Fibroblast of pulmonary artery (primary cell): ENCODE results near the gene GPRASP3.

Experiments used
- DNase-seq: peaks from one replicate; pipeline ENCODE4 v3.0.0-alpha.2; 2010; ENCODE audit warnings: low read depth
- H3K4me3 ChIP-seq: replicated peaks from 2 replicates; pipeline ENCODE4 v1.5.1; 2011; ENCODE audit warnings: low read depth, mild to moderate bottlenecking, control low read depth, low read length, moderate library complexity
- TF ChIP-seq, protein P1 (sequence below): IDR thresholded peaks from 2 replicates; pipeline ENCODE4 v1.5.1; 2011; ENCODE audit warnings: mild to moderate bottlenecking, control low read depth, low read length, inconsistent platforms; ENCODE audit errors: missing control alignments

Gene GPRASP3

GRCh38 chrX:102745857-102746584, 25.5 kb downstream of the GPRASP3 start:
- TF ChIP-seq, protein P1, sequence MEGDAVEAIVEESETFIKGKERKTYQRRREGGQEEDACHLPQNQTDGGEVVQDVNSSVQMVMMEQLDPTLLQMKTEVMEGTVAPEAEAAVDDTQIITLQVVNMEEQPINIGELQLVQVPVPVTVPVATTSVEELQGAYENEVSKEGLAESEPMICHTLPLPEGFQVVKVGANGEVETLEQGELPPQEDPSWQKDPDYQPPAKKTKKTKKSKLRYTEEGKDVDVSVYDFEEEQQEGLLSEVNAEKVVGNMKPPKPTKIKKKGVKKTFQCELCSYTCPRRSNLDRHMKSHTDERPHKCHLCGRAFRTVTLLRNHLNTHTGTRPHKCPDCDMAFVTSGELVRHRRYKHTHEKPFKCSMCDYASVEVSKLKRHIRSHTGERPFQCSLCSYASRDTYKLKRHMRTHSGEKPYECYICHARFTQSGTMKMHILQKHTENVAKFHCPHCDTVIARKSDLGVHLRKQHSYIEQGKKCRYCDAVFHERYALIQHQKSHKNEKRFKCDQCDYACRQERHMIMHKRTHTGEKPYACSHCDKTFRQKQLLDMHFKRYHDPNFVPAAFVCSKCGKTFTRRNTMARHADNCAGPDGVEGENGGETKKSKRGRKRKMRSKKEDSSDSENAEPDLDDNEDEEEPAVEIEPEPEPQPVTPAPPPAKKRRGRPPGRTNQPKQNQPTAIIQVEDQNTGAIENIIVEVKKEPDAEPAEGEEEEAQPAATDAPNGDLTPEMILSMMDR: no peak
- DNase-seq: peak; percentile 16

DNA sequence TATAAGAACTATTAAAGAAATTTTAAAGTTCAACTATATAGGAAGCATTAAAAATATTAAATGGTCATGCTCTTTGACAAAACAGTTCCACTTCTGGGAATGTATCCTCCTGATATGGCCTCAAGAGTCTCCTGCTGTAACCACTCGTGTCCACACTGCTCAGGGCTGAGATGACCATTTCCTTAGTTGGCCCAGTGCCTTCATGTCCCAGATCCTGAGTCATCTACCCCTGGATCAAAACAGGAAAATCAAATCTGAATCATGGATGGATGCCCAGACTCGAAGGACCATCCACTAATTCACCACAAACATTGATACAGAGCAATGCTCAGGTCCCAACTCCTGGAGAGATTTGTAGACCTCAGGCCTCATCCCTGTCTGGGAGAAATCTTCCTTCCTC, 44.7 kb downstream of the GPRASP3 start:
- no peak overlapping the region for H3K4me3 ChIP-seq
- DNase-seq: peak; percentile 88
- TF ChIP-seq, protein P1: no peak

More at GRCh38 chrX:102745857-102746584, 25.5 kb downstream of the GPRASP3 start:
- peak overlapping the region; percentile 61 for H3K4me3 ChIP-seq

GRCh38 chrX:102765809-102766208, 45.3 kb downstream of the GPRASP3 start:
- TF ChIP-seq, protein P1: no peak
- H3K4me3 ChIP-seq: no peak overlapping the region
- DNase-seq: peak; percentile 77

GRCh38 chrX:102767287-102767686, 46.7 kb downstream of the GPRASP3 start:
- no peak overlapping the region for H3K4me3 ChIP-seq

DNA sequence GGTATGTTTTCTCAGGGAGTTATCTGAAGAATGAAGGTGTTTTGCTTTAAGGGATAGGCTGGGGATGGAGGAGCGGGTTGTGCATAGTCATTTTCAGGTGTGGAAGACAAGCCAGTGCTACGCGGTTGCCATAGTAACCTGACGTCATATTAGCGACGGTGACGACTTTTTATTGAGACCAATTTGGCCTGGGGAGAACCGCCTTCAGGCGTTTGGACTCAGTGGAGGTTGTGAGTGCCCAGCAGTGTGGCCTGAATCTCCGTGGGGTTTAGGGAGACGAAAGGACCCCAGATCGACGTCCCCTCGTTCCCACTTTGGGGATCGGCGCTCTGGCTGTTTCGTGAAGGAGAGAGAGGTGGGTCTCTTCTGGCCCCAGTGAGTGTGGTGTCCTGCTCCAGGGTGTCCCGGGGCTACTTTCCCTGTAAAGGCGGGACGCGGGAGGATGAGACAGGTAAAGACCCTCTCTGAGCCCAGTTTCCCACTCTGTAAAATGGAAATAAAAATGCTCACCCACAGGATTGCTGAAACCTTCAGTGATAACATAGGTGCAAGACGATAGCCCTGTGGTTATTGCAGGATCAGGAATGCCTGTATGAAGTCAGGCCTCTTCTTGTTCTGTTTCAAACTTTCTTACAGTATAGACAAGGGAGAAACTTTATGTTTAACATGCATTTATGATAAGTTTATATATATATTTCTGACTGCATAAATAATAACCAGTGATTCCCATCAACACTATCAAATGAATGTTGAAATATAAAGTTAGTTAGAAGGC, 48.6 kb downstream of the GPRASP3 start:
- peak overlapping the region; percentile 72 for H3K4me3 ChIP-seq
- TF ChIP-seq, protein P1: no peak
- peak; percentile 92 for DNase-seq

More at GRCh38 chrX:102767287-102767686, 46.7 kb downstream of the GPRASP3 start:
- TF ChIP-seq, protein P1: no peak
- DNase-seq: no peak
